GM13976 (cell line): ENCODE data around the gene GAN.

Experiments used
- DNase-seq: peaks from one replicate; pipeline ENCODE4 v3.0.0; 2012; ENCODE audit warnings: low spot score
- in situ Hi-C: fragments of 300-500 bp; cut with MboI; formaldehyde crosslinking; loops from one replicate; pipeline ENCODE4 v1.12.0; 2022; ENCODE audit warnings: low sequenced_read_pairs, mixed read lengths, inconsistent platforms; ENCODE audit not compliant: unreplicated experiment
- TF ChIP-seq, protein P1 (sequence below): IDR thresholded peaks from 2 replicates; pipeline ENCODE4 v1.5.1; 2012; ENCODE audit warnings: borderline replicate concordance, mild to moderate bottlenecking; ENCODE audit not compliant: insufficient read depth; ENCODE audit errors: extremely low read depth, missing control alignments, control extremely low read depth

The GAN gene

DNA sequence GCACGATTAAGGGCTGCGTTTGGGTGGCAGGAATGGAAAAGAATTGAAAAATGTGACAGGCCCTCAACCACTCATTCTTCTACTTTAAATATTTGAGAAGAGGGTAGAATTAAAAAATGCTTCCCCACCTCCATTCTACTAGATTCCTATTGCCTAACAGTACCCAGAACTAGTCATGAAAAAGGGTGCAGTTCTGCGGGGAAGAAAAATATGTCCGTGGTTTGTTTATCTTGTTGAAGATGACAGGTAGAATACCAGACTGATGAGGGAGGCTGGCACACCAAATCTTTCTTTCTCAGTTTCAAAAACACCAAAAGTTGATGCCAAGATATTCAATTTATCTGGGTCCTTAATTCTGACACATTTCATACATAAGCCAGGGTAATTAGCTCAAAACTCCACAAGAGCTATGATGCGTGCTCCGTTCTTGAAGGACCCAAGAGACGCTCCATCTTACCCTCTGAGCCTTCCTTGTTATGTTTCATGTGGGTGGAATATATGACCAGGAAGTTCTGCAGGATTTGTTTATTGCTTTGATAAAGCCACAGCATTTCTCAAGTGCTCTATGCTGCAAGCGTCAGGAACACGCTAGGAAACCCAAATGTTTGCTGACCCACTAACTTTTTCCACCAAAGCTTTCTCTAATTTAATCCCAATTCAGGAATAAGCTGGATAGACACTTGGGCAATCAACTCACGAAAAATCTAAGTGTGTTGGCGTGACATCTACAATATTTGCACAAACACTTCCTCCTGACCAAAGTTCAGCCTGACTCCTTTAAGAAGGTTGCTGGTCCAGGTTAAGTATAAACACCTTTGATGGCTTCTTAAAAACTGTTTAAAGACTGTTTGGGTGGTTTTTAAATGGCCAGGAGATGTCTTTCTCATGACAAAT is 20.6 kb upstream of the GAN start:
- in situ Hi-C loops, result no loop called here
- TF ChIP-seq, protein P1, sequence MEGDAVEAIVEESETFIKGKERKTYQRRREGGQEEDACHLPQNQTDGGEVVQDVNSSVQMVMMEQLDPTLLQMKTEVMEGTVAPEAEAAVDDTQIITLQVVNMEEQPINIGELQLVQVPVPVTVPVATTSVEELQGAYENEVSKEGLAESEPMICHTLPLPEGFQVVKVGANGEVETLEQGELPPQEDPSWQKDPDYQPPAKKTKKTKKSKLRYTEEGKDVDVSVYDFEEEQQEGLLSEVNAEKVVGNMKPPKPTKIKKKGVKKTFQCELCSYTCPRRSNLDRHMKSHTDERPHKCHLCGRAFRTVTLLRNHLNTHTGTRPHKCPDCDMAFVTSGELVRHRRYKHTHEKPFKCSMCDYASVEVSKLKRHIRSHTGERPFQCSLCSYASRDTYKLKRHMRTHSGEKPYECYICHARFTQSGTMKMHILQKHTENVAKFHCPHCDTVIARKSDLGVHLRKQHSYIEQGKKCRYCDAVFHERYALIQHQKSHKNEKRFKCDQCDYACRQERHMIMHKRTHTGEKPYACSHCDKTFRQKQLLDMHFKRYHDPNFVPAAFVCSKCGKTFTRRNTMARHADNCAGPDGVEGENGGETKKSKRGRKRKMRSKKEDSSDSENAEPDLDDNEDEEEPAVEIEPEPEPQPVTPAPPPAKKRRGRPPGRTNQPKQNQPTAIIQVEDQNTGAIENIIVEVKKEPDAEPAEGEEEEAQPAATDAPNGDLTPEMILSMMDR, result no peak
- DNase-seq, result no peak

DNA sequence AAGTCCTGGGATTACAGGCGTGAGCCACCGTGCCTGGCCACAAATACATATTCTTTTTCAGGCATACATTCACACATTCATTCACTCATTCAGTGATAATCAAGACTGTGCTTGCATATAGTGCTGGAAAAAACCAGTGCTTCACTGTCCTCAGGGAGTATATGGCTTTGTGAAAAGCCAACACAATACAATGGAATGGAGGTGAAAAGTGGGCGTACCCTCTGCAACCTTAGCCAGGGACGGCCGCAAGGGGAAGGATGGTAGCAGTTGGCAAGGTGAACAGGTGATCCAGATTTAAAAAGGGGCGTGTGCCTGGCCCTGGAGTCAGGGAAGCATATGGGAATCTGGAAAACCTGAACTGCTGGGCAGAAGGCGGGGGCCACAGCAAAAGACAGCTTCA is 18.1 kb upstream of the GAN start:
- in situ Hi-C loops, result no loop called here
- DNase-seq, result no peak
- TF ChIP-seq, protein P1, result no peak

DNA sequence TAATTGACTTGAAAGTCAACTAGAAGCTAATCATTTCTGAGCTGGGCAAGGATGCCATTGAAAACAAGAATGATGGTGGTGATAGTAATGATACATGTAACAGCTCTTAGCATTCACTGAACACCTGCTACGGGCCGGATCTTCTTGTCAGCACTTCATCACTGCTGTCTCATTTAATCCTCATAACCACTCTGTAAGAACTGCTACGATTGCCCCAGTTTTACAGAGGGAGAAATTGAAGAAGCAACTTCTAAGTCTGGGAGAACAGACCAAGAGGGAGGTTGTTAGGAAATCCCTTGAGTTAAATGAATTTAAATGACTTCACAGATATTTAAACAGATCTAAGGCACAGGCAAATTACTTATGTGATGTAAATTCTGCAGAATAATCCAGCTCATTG is 7.0 kb upstream of the GAN start:
- DNase-seq, result no peak
- in situ Hi-C loops, result no loop called here
- TF ChIP-seq, protein P1, result no peak

DNA sequence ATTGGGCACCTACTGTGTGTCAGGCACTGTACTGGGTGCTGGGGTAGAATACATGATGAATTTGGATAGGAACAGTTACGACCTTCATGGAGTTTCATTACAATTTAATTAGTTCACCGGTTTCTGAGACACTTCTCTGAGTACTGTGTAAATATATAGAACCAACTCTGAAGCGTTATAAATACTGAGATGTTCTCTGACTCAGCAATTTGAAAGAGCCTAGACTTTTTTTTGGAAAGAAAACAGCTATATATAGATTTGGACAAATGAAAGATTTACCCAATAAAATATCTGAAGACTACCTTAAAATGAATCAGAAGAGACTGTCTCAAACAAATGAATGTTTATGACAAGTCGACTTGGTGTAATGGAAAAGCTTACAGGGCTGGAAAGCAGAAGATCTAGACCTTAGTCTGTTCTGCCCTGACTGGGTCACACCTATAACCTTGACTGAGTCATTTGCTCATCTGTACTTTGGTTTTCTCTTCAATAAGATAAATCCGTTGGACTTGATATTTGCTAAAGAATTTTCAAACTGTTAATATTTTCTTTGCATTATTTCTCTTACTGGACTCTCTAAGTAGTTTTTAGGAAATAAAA is 4.6 kb upstream of the GAN start:
- in situ Hi-C loops, result no loop called here
- DNase-seq, result no peak
- TF ChIP-seq, protein P1, result no peak

DNA sequence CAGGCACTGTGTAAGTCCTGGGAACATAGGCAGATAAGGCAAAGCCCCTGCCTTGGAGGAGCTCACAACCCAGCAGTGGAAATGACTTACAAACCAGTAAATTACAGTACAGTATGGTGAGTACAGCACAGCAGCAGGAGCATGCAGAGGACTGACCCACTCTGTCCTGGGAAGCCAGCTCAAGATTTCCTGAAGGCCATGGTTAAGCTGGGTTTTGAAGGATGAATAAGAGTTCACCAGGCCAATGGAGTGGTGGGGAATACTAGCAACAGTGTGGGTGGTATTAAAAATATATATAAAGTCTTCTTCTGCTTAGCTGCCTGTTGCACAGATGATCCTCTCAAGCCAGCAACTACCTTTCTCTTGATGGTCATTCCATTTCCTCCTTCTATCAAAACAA is 3.0 kb upstream of the GAN start:
- TF ChIP-seq, protein P1, result no peak
- no peak for DNase-seq
- in situ Hi-C loops, result no loop called here

DNA sequence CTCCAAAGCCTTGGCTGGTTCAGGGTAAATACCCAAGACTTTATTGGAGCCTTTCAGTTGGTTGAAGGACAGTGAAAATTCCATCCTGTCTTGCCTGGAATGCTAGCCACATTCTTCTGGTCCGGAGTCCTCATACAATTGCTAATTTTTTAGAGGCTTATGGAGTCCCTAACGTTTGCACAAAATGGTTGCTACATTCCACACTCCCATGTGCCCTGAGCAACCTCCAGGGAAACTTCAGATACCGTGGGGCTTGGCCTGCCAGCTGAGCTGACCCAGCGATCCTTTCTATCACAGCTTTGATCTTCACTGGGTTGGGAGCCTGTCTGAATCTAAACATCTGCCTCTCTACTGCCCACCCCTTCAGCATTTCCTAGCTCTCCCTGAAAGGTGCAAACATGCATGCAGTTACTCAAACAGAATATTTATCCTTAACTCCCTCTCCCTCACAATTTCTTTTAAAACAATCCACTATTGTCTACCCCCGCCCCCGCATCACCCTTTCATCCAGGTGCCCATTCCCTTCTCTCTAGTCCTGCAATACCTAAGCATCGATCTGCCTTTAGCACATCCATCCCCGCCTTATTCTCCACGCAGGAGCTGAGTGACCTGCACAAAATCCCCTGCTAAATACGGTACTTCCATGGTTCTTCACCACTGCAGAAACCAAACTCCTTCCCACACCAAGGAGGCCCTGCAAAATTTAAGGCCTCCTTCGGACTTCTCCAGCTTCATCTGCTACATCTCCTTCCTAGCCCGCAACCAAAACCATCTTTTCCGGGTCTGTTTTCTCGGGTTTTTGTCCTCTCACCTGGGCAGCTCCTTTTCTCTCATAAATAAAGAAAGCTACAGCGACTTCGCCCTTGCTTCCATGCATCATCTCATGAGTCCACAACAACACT is 810 bp upstream of the GAN start:
- TF ChIP-seq, protein P1, result no peak
- in situ Hi-C loops, result no loop called here
- no peak for DNase-seq
